Astrocyte (in vitro differentiated cells and primary cell): Measurements from ENCODE around the gene GLO1.

Source experiments
- CTCF ChIP-seq: IDR thresholded peaks from 2 replicates; pipeline ENCODE4 v1.5.1; 2011; ENCODE audit warnings: low read depth, mild to moderate bottlenecking, inconsistent platforms, low read length, moderate library complexity; ENCODE audit not compliant: insufficient read depth
- EZH2 ChIP-seq: IDR thresholded peaks from 2 replicates; pipeline ENCODE4 v1.6.1; 2012; ENCODE audit warnings: mild to moderate bottlenecking, low read length, inconsistent platforms; ENCODE audit not compliant: insufficient read depth

DNA sequence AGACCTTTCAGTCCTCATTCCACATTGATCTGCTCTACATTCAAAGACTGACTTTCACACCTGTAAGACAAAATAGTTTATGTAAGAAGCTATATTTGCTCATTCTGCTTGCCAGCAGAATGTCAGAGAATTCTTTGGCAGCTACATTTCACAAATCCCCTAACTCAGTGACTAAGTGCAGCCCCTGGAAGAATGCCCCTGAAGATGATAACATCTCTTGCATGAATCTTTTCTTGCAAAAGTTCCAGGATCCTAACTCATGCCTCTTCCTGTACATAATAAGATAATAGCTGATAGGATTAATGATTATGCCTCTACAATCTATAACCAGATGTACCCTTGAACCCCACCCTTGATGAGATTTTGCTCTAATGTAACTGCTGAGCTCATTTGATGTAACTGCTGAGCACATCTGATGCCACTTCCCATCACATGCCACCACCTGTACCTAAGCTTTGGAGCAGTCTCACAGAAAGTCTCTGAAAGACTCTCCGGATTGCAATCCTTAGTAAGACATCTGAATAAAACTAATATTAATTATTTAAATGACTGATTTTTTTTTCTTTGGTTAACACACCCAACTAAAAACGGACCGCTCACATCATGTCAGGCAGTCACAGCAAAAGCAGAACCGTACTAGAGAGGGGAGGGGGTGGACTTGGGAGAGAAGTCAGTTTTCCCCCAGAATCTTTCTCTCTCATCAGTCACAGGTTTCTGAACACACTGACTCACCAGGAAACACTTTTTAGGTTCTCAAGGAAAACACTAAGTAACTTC, 11.5 kb upstream of the GLO1 start:
- TF ChIP-seq CTCF (no peak), EZH2 (no peak)
